NCI-H2107 (cell line): ENCODE results near the gene ACBD6.
"Not testable (repeated sequence)": the region's sequence is repeated elsewhere in the genome, so short reads cannot be mapped to it uniquely, and the experiment has no call there.

Source experiments
- DNase-seq: peaks from one replicate; lab custom pipeline; 2025; lab: John Stamatoyannopoulos, UW

ACBD6 gene

GRCh38 chr1:180489313-180489712, 13.1 kb downstream of the ACBD6 start:
- DNase-seq = no peak

GRCh38 chr1:180488661-180489060, 13.7 kb downstream of the ACBD6 start:
- no peak for DNase-seq

- DNase-seq = peak; percentile 53
Observed at GRCh38 chr1:180486092-180486491, 16.3 kb downstream of the ACBD6 start.

GRCh38 chr1:180484490-180484889, 17.9 kb downstream of the ACBD6 start:
- no peak for DNase-seq

GRCh38 chr1:180482425-180483275, 19.7 kb downstream of the ACBD6 start:
- DNase-seq = peak; percentile 3

- DNase-seq = no peak
Observed at GRCh38 chr1:180470031-180470430, 32.3 kb downstream of the ACBD6 start.

- DNase-seq = no peak
Observed at GRCh38 chr1:180468311-180468710, 34.1 kb downstream of the ACBD6 start.

- DNase-seq = no peak
Observed at GRCh38 chr1:180462102-180462501, 40.3 kb downstream of the ACBD6 start.

GRCh38 chr1:180461682-180462081, 40.7 kb downstream of the ACBD6 start:
- not testable (repeated sequence) for DNase-seq

GRCh38 chr1:180458807-180459206, 43.6 kb downstream of the ACBD6 start:
- no peak for DNase-seq

GRCh38 chr1:180456191-180456590, 46.2 kb downstream of the ACBD6 start:
- no peak for DNase-seq

GRCh38 chr1:180451504-180451903, 50.9 kb downstream of the ACBD6 start:
- no peak for DNase-seq

- no peak for DNase-seq
Observed at GRCh38 chr1:180444522-180444921, 57.9 kb downstream of the ACBD6 start.

GRCh38 chr1:180440335-180440734, 62.0 kb downstream of the ACBD6 start:
- no peak for DNase-seq

GRCh38 chr1:180435566-180435965, 66.8 kb downstream of the ACBD6 start:
- DNase-seq = no peak

GRCh38 chr1:180433873-180434272, 68.5 kb downstream of the ACBD6 start:
- no peak for DNase-seq

GRCh38 chr1:180431683-180432082, 70.7 kb downstream of the ACBD6 start:
- DNase-seq = no peak

GRCh38 chr1:180428782-180429695, 73.3 kb downstream of the ACBD6 start:
- no peak for DNase-seq

GRCh38 chr1:180425952-180426351, 76.4 kb downstream of the ACBD6 start:
- no peak for DNase-seq

GRCh38 chr1:180424848-180425457, 77.4 kb downstream of the ACBD6 start:
- peak; percentile 10 for DNase-seq

GRCh38 chr1:180421614-180422013, 80.8 kb downstream of the ACBD6 start:
- no peak for DNase-seq

GRCh38 chr1:180421145-180421544, 81.2 kb downstream of the ACBD6 start:
- not testable (repeated sequence) for DNase-seq
